GM12801 (cell line): ENCODE data around the gene ATG101.

ENCODE experiments used
- TF ChIP-seq, protein P1 (sequence below): IDR thresholded peaks from one replicate; pipeline ENCODE4 v1.5.1; 2011; ENCODE audit warnings: control low read depth; ENCODE audit not compliant: insufficient read length; ENCODE audit errors: extremely low read depth

ATG101 gene

DNA sequence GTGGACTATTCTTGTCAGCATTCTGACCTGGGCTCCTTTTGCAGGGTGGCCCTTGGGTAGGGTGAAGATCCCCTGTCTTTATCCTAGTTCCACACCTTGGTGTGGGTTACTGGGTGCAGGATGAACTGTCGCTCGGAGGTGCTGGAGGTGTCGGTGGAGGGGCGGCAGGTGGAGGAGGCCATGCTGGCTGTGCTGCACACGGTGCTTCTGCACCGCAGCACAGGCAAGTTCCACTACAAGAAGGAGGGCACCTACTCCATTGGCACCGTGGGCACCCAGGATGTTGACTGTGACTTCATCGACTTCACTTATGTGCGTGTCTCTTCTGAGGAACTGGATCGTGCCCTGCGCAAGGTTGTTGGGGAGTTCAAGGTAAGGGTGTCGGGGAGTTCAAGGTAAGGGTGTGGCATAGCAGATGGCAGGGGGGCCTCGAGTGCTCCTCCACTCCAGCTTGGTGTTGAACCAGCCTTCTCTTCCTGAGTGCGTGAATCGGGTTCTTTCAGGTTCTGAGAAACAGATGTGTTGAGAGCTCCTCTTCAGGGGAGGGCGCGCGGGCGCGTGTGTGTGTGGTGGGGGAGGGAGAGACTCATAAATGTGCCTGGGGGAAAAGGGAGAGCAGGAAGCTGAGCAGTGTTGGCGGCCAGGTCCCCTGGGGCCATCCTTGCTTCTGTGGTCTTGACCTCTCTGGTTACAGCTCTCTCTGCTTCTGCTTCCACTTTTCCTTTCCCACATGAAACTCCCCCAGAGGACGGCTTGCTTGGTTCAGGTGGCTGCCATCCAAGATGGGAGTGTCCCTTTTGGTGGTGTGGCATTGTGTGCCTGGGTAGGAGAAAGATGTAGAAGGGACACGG, 4.0 kb downstream of the ATG101 start:
- TF ChIP-seq, protein P1, sequence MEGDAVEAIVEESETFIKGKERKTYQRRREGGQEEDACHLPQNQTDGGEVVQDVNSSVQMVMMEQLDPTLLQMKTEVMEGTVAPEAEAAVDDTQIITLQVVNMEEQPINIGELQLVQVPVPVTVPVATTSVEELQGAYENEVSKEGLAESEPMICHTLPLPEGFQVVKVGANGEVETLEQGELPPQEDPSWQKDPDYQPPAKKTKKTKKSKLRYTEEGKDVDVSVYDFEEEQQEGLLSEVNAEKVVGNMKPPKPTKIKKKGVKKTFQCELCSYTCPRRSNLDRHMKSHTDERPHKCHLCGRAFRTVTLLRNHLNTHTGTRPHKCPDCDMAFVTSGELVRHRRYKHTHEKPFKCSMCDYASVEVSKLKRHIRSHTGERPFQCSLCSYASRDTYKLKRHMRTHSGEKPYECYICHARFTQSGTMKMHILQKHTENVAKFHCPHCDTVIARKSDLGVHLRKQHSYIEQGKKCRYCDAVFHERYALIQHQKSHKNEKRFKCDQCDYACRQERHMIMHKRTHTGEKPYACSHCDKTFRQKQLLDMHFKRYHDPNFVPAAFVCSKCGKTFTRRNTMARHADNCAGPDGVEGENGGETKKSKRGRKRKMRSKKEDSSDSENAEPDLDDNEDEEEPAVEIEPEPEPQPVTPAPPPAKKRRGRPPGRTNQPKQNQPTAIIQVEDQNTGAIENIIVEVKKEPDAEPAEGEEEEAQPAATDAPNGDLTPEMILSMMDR = no peak

DNA sequence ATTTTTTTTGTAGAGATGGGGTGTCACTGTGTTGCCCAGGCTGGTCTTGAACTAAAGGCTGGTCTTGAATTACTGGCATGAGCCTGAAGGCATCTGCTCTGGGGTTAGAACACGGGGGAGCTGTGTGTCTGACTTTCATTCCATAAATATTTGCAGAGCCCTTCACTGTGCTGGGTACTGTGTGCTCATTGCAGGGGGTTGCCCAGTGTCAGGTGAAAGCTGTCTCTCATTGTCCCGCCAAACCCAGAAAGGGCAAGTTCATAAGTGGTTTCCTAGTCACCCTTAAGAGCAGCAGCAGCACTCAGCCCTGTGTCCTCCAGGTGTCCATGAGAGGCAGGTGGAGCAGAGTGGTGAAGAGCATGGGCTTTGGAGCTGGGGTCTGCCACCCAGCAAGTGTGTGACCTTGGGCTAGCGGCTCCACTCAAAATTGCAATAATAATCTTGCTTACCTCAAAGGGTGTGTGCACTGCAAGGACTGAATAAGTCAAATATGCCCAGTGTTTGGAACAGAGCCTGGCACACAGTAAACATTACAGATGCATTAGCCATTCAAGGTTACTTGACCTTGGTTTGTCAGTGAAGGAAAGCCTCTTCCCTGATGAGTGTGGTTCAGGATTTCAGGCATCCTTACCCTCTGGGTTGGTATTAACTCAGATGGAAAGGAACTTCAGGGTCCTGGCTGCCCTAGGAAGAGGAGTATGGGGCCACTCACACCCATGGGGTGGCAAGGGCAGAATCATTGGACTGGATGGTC, 5.4 kb downstream of the ATG101 start:
- TF ChIP-seq, protein P1 = no peak

DNA sequence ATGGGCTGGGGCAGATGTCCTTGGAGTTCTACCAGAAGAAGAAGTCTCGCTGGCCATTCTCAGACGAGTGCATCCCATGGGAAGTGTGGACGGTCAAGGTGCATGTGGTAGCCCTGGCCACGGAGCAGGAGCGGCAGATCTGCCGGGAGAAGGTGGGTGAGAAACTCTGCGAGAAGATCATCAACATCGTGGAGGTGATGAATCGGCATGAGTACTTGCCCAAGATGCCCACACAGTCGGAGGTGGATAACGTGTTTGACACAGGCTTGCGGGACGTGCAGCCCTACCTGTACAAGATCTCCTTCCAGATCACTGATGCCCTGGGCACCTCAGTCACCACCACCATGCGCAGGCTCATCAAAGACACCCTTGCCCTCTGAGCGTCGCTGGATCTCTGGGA, 7.0 kb downstream of the ATG101 start:
- TF ChIP-seq, protein P1 = no peak

DNA sequence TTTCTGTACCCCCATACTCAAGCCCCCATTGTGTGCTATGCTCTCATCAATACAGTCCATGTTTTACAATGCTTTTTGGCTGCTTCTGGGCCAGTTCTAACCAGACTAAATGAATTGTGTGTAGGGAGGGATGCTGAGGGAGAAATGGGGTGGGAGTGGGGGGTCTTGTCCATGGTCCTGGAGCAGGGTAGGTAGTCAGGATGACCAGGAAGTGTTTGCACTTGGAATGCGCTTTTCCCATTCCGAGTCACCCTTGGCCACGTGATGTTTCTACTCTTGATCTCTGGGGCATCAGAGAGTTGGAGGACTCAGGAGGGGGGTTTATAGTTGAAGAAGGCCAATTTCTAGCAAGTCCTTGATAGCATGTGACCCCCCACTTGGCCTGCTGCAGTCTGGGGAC, 8.5 kb downstream of the ATG101 start:
- TF ChIP-seq, protein P1 = no peak

DNA sequence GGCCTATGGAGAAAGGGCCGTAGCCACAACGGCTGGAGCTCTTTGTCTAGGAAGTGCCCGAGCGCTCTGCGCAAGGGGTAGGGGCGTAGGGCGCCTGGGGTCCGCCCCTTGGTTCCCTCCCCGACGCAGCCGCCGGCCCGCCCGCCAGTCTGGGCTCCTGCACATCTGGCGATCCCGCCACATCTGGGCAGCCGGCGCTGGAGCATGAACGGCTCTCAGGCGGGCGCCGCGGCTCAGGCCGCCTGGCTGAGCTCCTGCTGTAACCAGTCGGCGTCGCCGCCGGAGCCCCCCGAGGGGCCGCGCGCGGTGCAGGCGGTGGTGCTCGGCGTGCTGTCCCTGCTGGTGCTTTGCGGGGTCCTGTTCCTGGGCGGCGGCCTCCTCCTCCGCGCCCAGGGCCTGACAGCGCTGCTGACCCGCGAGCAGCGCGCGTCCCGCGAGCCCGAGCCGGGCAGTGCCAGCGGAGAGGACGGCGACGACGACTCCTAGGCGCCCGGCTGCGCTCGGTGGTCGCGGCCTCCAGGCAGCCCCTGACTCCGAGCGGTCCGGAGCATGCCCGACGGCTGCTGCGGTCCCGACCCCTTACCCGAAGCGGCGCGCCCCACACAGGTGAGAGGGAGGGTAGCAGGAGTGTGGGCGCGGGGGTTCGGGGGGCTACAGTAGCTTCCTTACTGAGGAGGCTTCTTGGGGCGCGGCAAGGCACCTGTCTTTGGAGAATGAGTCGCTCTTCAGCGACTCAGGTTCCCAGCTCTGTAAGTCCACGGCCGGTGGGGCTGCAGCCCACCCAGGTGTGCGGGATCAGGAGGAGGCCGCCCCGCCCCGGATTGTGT, 10.0 kb downstream of the ATG101 start, which contains the start of gene SMIM41:
SMIM41 (plus strand) TSS at position 129 of the 827 bp plus-strand sequence; CDS start at position 205, 76 bp downstream.
- TF ChIP-seq, protein P1 = no peak

DNA sequence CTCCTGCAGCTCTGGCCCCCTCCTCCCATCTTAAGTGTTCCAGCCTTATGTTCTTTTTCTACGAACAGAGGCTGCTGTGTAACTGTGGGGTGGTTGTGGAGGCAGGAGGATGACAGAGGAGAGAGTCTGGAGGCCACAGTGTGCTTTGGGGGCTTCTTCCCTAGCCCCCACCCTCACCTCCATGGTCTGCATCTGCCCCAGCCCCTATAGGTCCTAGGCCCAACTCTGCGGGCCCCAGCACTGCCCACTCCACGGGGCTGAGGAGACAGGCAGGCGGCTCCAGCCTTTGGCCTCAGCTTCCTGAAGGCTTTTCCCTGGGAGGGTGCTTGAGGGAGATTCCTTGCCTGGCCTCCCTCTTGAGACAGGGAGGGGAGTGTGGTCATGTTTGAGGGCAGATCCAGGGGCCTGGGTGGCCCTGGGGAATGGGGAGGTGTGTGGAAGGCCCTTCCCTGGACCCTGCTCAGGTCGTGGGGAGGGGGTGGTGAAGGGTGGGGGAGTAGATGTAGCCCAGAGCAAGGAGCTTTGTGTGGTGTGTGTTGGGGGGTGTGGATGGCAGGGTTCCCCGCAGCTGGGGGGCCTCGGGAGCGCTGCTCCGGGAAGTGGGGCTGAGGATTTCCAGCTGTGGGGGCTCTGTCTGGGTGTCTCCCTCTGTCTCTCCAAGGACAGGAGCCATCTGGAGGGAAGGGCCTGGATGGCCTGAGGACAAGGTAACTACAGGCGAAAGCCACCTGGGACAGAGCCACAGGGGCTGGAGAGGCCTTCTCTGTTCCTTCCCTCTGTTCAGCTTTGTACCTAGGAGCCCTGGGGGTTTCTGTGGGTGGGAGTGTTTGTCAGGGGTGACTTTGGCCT, 10.8 kb downstream of the ATG101 start:
- TF ChIP-seq, protein P1 = no peak
